Measurements from ENCODE around the gene HSP90B1.

- TF ChIP-seq FOXK1 (CRISPR knock-in tag; IDR thresholded peaks at IDR 0.05) (no peak), HMGXB4 (CRISPR knock-in tag; IDR thresholded peaks at IDR 0.05) (no peak)
Measured at GRCh38 chr12:103883908-103884307, 46.3 kb upstream of the HSP90B1 start.
